ENCODE data around the gene HACD4. TPM values are rescaled to one million over a fixed set of nuclear protein-coding genes. Genes with fewer than 3 reads are reported as not detected.

The HACD4 gene
- total RNA-seq, 4 donors from 2014 or later, result 3.3 to 4.4 (median 3.9) TPM

DNA sequence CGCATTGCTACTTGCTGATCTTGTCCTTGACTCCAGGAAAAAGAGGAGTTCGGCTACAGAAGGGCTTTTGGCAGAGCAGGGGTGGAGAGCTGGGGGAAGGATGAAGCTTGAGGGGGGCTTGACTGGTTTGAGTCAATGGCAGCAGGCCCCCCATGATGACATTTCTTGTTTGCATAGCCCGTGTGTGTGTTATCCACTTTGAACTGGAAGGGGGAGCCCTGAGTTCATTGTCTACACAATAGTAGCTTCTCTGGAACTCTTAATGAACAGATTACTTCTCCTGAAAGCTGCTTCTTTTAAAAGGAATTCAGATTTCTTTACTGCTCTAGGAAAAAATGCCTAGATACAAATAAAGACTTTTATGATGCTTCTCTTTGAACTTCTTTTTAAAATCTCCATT lies 44.0 kb upstream of the HACD4 start:
- 67 to 68% methylated on average over 3 of the region's 3 CpGs for WGBS, 2 donors
- H3K27me3 ChIP-seq, result no peaks in the 10 kb centered on the region
- H3K9me3 ChIP-seq, result no peaks in the 10 kb centered on the region
- no peaks in the 10 kb centered on the region for H3K36me3 ChIP-seq
- no peak for DNase-seq (ENCODE audit: low spot score in 2 of 2)
- H3K27ac ChIP-seq, result no peak overlapping the region
- TF ChIP-seq POLR2A (IDR thresholded peaks at IDR 0.05) (no peak), EP300 (IDR thresholded peaks at IDR 0.05) (no peak)
- TF ChIP-seq, protein P1, sequence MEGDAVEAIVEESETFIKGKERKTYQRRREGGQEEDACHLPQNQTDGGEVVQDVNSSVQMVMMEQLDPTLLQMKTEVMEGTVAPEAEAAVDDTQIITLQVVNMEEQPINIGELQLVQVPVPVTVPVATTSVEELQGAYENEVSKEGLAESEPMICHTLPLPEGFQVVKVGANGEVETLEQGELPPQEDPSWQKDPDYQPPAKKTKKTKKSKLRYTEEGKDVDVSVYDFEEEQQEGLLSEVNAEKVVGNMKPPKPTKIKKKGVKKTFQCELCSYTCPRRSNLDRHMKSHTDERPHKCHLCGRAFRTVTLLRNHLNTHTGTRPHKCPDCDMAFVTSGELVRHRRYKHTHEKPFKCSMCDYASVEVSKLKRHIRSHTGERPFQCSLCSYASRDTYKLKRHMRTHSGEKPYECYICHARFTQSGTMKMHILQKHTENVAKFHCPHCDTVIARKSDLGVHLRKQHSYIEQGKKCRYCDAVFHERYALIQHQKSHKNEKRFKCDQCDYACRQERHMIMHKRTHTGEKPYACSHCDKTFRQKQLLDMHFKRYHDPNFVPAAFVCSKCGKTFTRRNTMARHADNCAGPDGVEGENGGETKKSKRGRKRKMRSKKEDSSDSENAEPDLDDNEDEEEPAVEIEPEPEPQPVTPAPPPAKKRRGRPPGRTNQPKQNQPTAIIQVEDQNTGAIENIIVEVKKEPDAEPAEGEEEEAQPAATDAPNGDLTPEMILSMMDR (IDR thresholded peaks at IDR 0.05), result no peak
- no peak overlapping the region for H3K4me3 ChIP-seq
- peaks cover 0 to 1% (median 0%) of the 10 kb centered on the region in 4 donors for H3K4me1 ChIP-seq

DNA sequence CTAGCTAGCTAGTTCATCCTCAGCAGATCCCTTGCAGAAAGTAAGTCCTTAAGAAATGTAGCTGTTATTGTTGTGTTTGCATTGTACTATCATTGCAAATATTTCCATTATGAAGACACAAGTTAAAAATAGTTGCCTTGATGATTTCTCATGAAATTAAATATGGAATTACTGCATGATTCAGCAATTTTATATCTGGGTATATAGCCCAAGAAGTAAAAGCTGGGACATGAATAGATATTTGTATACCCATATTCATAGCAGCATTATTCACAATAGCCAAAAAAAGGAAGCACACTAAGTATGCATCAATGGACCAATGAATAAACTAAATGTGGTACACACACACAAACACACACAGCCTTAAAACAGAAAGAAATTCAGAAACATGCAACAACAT lies 39.5 kb upstream of the HACD4 start:
- no peaks in the 10 kb centered on the region for H3K9me3 ChIP-seq
- H3K27ac ChIP-seq, result no peak overlapping the region
- no peaks in the 10 kb centered on the region for H3K36me3 ChIP-seq
- H3K27me3 ChIP-seq, result no peaks in the 10 kb centered on the region
- TF ChIP-seq, protein P1 (IDR thresholded peaks at IDR 0.05), result no peak
- TF ChIP-seq EP300 (IDR thresholded peaks at IDR 0.05), result no peak
- peaks cover 0 to 12% (median 0%) of the 10 kb centered on the region in 4 donors for H3K4me1 ChIP-seq
- DNase-seq (ENCODE audit: low spot score in 2 of 2), result no peak
- H3K4me3 ChIP-seq, result no peak overlapping the region

DNA sequence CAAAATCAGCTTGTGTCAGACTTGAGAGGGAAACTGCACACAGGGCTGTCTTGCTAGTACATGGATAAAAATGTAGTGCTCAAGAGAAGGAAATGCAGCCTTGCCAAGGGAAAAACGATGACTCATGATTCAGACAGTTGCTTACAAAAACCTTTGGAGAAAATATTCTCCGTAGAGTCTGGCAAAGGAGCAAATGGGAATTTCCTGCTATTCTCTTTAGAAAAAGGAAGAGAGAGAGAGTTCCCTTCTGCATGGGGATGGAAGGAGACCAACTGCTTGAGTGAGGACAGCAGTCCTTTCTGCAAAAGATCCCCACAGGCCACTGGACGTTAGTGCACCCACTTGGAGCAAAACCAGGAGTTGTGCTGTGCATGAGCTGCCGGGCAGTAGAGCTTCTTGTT lies 38.7 kb upstream of the HACD4 start:
- DNase-seq (ENCODE audit: low spot score in 2 of 2), result peak in 1 of 2 donors; percentile 63
- Histone ChIP-seq H3K36me3 (no peaks in the 10 kb centered on the region), H3K4me1 (peaks cover 0 to 12% (median 0%) of the 10 kb centered on the region in 4 donors), H3K27me3 (no peaks in the 10 kb centered on the region), H3K27ac (peak overlapping the region in 2 of 4 donors; percentile 10 to 20), H3K9me3 (no peaks in the 10 kb centered on the region), H3K4me3 (no peak overlapping the region)
- 11% methylated on average over 4 of the region's 4 CpGs for WGBS, 2 donors
- TF ChIP-seq, protein P1 (IDR thresholded peaks at IDR 0.05), result peak in 2 of 5 experiments; percentile 18 to 22
- TF ChIP-seq EP300 (IDR thresholded peaks at IDR 0.05) (peak in 1 of 2 donors; percentile 48), POLR2A (IDR thresholded peaks at IDR 0.05) (no peak)

DNA sequence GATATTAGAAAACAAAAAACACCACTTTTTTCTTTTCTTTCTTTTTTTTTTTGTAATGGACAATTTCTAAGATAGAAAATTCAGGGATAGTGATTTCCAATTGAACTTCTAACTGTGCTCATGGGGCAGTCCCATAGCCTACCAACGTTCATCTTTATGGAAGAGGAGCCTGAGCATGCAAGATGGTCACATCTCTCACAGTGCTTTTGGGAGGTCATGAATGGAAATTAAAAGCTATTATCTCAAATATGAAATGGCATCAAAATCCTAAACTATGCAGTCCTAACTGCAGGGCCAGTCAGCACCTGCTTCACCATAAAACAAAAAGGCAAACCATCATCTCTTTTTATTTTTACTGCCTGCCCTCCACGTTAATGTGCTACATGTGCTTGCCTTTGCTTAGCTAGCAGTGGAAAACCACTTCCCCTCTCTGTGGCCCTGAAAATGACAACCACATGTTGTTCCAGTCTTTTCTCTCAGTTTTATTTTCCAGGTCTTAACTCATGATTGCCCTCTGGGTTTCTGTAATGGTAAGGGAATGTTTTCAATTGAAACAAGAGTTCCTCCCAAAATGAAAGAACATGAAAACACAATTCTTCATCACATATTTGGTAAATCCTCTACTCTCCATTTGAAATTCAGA lies 29.6 kb upstream of the HACD4 start:
- H3K27me3 ChIP-seq, result no peaks in the 10 kb centered on the region
- no peak overlapping the region for H3K27ac ChIP-seq
- H3K4me1 ChIP-seq, result no peaks in the 10 kb centered on the region
- no peaks in the 10 kb centered on the region for H3K36me3 ChIP-seq
- TF ChIP-seq, protein P1 (IDR thresholded peaks at IDR 0.05), result no peak
- no peak for TF ChIP-seq EP300 (IDR thresholded peaks at IDR 0.05)
- no peak for TF ChIP-seq POLR2A (IDR thresholded peaks at IDR 0.05)
- WGBS, 2 donors, result 19 to 32% methylated on average over 2 of the region's 2 CpGs
- no peak overlapping the region for H3K4me3 ChIP-seq
- H3K9me3 ChIP-seq, result no peaks in the 10 kb centered on the region
- no peak for DNase-seq (ENCODE audit: low spot score in 2 of 2)

DNA sequence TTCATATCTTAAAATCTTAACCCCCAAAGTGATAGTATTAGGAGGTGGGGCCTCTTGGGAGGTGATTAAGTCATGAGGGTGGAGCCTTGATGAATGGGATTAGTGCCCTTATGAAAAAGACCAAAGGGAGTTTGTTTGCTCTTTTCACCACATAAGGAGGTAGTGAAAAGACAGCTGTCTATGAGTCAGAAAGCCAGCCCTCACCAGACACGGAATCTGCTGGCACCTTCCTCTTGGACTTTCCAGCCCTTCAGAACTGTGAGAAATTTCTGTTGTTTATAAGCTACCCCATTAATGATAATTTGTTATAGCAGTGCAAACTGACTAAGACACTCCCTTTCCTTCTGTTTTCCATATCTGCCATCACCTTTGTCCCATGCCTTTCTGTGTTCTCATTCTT lies 25.5 kb upstream of the HACD4 start:
- TF ChIP-seq POLR2A (IDR thresholded peaks at IDR 0.05) (no peak), EP300 (IDR thresholded peaks at IDR 0.05) (no peak)
- TF ChIP-seq, protein P1 (IDR thresholded peaks at IDR 0.05), result no peak
- DNase-seq (ENCODE audit: low spot score in 2 of 2), result no peak
- no peaks in the 10 kb centered on the region for H3K9me3 ChIP-seq
- 47 to 71% methylated on average over 1 of the region's 1 CpG for WGBS, 2 donors
- H3K27me3 ChIP-seq, result no peaks in the 10 kb centered on the region
- H3K4me1 ChIP-seq, result no peaks in the 10 kb centered on the region
- H3K27ac ChIP-seq, result no peak overlapping the region
- no peaks in the 10 kb centered on the region for H3K36me3 ChIP-seq
- no peak overlapping the region for H3K4me3 ChIP-seq

Measured in tibial nerve (tissue), 4 donors.